GM12873 (cell line): ENCODE data around the gene ESRRG.

Source experiments
- CTCF ChIP-seq: IDR thresholded peaks from 2 replicates; pipeline ENCODE4 v1.5.1; 2012; ENCODE audit warnings: low read depth, mild to moderate bottlenecking, moderate library complexity, low read length, control low read depth; ENCODE audit not compliant: insufficient read depth; ENCODE audit errors: missing control alignments

The ESRRG gene

DNA sequence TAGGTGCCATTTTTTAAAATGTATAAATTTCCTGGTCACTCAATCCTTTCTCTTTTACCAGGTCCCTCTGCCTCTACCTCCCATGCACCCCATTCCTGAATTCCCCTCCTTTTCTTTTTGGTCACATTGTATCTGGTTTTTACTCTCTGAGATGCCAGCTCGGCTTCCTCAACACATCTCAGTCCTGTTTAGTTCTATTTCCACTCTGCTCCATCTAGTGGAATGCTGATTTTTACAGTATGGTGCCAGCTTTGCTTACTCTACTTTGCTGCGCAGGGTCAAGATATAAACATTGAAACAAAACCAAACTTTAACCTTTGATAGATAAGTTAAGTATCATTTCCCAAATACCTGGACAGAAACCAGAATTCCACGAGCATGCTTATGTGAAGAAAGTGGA, 96.0 kb downstream of the ESRRG start:
- TF ChIP-seq CTCF: no peak

GRCh38 chr1:216626394-216627067, 96.7 kb downstream of the ESRRG start:
- TF ChIP-seq CTCF: no peak

- TF ChIP-seq CTCF: no peak
Observed at GRCh38 chr1:216621536-216621935, 101.7 kb downstream of the ESRRG start.

GRCh38 chr1:216617081-216617875, 106.0 kb downstream of the ESRRG start:
- TF ChIP-seq CTCF: no peak

DNA sequence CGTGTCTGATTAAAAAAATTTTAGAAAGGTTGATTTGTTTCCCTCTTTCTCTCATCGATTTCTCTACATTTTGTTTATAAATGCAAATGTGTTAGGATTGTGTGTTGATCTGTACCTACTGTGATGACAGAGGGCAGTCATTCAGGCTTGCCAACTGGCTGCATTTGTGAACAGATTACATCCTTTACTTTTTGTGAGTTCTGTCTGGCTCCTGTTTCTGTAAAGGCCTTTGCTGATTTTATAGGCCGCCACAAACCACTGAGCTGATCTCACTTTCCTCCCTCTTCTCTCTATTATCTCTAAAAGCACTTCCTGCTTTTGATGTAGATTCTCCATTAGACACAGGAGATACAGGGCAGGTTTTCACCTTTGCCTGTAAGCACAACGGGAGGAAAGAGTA, 106.8 kb downstream of the ESRRG start:
- no peak for TF ChIP-seq CTCF

DNA sequence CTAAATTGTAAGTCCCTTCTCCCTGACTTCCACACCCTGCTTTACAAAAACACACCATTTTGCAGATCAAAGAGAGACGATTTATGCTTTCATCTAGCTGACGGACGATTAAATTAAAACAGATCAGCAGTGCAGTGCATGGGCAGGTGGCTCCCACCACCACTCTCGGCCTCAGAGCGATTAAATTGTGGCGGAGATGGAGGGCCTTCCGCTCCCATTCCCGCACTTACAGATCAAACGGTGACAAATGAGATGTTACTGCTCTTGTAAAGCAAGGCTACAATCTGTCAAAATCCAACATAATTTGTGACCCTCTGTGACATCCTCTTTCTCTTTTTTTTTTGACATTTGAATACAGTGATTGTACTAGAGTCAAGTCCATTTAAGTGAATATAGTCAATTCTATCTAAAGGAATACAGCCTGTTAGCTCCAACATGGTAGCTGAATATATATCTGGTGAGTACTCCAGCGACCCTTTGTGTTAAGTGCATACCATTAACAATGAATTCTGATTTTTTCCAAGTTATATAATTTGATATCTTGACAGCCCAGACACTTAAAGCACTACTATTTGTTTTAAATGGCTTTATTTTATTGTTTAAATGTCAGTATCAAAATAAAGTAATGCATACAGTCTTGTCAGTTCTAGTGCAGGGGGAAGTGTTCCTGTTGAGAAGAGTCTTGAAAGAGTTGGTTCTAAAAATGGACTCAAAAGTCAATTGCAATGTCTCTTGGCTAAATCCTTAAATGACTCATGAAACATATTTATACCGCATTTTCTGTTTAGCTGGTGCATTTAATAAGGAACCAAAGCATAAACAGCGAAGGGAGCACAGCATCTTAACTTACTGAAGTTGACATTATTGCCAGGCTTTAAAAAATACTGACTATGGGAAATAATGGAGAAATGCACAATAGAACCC, 109.0 kb downstream of the ESRRG start:
- no peak for TF ChIP-seq CTCF

DNA sequence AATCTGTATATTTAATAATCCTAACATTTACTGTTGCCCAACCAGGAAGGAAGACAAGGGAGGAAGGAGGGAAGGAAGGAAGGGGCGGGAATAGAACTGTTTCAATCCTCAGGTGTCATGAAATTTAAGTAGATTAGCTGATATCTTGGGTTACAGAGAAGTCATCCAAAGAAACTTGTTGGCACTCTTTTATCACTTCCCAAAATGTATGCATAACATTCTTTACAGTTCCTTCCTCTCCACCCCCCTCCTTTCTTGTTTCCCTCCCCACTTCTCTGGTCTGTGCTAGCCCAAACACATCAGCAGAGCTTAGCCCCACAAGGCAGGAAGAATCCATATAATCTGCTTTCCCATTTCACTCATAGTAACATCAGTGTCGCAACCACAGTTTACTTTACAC, 110.9 kb downstream of the ESRRG start:
- no peak for TF ChIP-seq CTCF
